ENCODE data around the gene DMXL1. TPM values are rescaled to one million over a fixed set of nuclear protein-coding genes. Genes with fewer than 3 reads are reported as not detected.

Gene DMXL1
- total RNA-seq, 1 experiment from 2014 or later: 29.2 TPM

GRCh38 chr5:119095611-119096010, 24.7 kb downstream of the DMXL1 start:
- in situ Hi-C loops (cut with HindIII; ENCODE audit: low pct_unique_long_range_greater_than_20kb, low sequenced_read_pairs): no loop called here
- ATAC-seq (no peak), DNase-seq (ENCODE audit: low read depth, low spot score) (no peak)
- BruUV-seq (replicated peaks): no TSS peak
- POLR2A ChIA-PET: no interaction called here
- Histone ChIP-seq H3K4me3 (ENCODE audit: low read depth in 2 of 2, low read length in 2 of 2) (no peak overlapping the region), H3K9me3 (ENCODE audit: control insufficient read depth, insufficient read depth, low read depth, low read length) (no peaks in the 10 kb centered on the region; the same call in 1 of the 2 replicates), H3K4me1 (ENCODE audit: control insufficient read depth, insufficient read depth, low read length) (no peaks in the 10 kb centered on the region), H3K27ac (ENCODE audit: low read length) (no peak overlapping the region), H3K27me3 (ENCODE audit: control insufficient read depth, insufficient read depth, low read length) (no peaks in the 10 kb centered on the region), H3K36me3 (ENCODE audit: control insufficient read depth, insufficient read depth, low read length) (no peaks in the 10 kb centered on the region)
- CTCF ChIA-PET: no interaction called here
- TF ChIP-seq SIN3A (IDR thresholded peaks at IDR 0.05; ENCODE audit: borderline replicate concordance, insufficient read depth, low read depth, low read length): no peak
- no peak for TF ChIP-seq REST (IDR thresholded peaks at IDR 0.05; ENCODE audit: insufficient read depth in 1 of 2, low read depth in 2 of 2, low read length in 1 of 2)
- TF ChIP-seq POLR2AphosphoS5 (IDR thresholded peaks at IDR 0.05; ENCODE audit: low read depth, low read length): no peak
- no peak for TF ChIP-seq CTCF (IDR thresholded peaks at IDR 0.05)
- no peak for TF ChIP-seq TCF7L2 (IDR thresholded peaks at IDR 0.05; ENCODE audit: low read depth, low read length)
- intact Hi-C loops (cut with micrococcal nuclease; ENCODE audit: unreplicated experiment): no loop called here

GRCh38 chr5:119105971-119106370, 35.1 kb downstream of the DMXL1 start:
- ATAC-seq (no peak), DNase-seq (ENCODE audit: low read depth, low spot score) (no peak)
- Histone ChIP-seq H3K27me3 (ENCODE audit: control insufficient read depth, insufficient read depth, low read length) (no peaks in the 10 kb centered on the region), H3K36me3 (ENCODE audit: control insufficient read depth, insufficient read depth, low read length) (no peaks in the 10 kb centered on the region), H3K27ac (ENCODE audit: low read length) (no peak overlapping the region), H3K9me3 (ENCODE audit: control insufficient read depth, insufficient read depth, low read depth, low read length) (no peaks in the 10 kb centered on the region), H3K4me3 (ENCODE audit: low read depth in 2 of 2, low read length in 2 of 2) (no peak overlapping the region), H3K4me1 (ENCODE audit: control insufficient read depth, insufficient read depth, low read length) (no peaks in the 10 kb centered on the region)
- no TSS peak for BruUV-seq (replicated peaks)
- TF ChIP-seq SIN3A (IDR thresholded peaks at IDR 0.05; ENCODE audit: borderline replicate concordance, insufficient read depth, low read depth, low read length): no peak
- CTCF ChIA-PET: no interaction called here
- intact Hi-C loops (cut with micrococcal nuclease; ENCODE audit: unreplicated experiment): no loop called here
- POLR2A ChIA-PET: no interaction called here
- in situ Hi-C loops (cut with HindIII; ENCODE audit: low pct_unique_long_range_greater_than_20kb, low sequenced_read_pairs): no loop called here

- H3K36me3 ChIP-seq (ENCODE audit: control insufficient read depth, insufficient read depth, low read length): peaks cover 6% of the 10 kb centered on the region; the same call in 1 of the 2 replicates
- CTCF ChIA-PET: interaction anchor here (0.6 kb wide), 1 partner anchor 204 kb away, joined by 5 read pairs; no protein-coding TSS in a partner anchor
- DNase-seq (ENCODE audit: low read depth, low spot score) (no peak), ATAC-seq (no peak)
- H3K27me3 ChIP-seq (ENCODE audit: control insufficient read depth, insufficient read depth, low read length): no peaks in the 10 kb centered on the region
- intact Hi-C loops (cut with micrococcal nuclease; ENCODE audit: unreplicated experiment) (no loop called here), in situ Hi-C loops (cut with HindIII; ENCODE audit: low pct_unique_long_range_greater_than_20kb, low sequenced_read_pairs) (no loop called here)
- no peaks in the 10 kb centered on the region for H3K9me3 ChIP-seq (ENCODE audit: control insufficient read depth, insufficient read depth, low read depth, low read length)
- TF ChIP-seq TCF7L2 (IDR thresholded peaks at IDR 0.05; ENCODE audit: low read depth, low read length) (no peak), REST (IDR thresholded peaks at IDR 0.05; ENCODE audit: insufficient read depth in 1 of 2, low read depth in 2 of 2, low read length in 1 of 2) (no peak), SIN3A (IDR thresholded peaks at IDR 0.05; ENCODE audit: borderline replicate concordance, insufficient read depth, low read depth, low read length) (no peak), CTCF (IDR thresholded peaks at IDR 0.05) (no peak), POLR2AphosphoS5 (IDR thresholded peaks at IDR 0.05; ENCODE audit: low read depth, low read length) (no peak)
- no TSS peak for BruUV-seq (replicated peaks)
- H3K27ac ChIP-seq (ENCODE audit: low read length): no peak overlapping the region
- no peak overlapping the region for H3K4me3 ChIP-seq (ENCODE audit: low read depth in 2 of 2, low read length in 2 of 2)
- H3K4me1 ChIP-seq (ENCODE audit: control insufficient read depth, insufficient read depth, low read length): no peaks in the 10 kb centered on the region
- POLR2A ChIA-PET: no interaction called here
Observed at GRCh38 chr5:119112151-119112550, 41.3 kb downstream of the DMXL1 start.

Measured in Panc1 (cell line).